Measurements from ENCODE around the gene SMAD3.
"Not testable (repeated sequence)": the region's sequence is repeated elsewhere in the genome, so short reads cannot be mapped to it uniquely, and the experiment has no call there.

SMAD3 gene

DNA sequence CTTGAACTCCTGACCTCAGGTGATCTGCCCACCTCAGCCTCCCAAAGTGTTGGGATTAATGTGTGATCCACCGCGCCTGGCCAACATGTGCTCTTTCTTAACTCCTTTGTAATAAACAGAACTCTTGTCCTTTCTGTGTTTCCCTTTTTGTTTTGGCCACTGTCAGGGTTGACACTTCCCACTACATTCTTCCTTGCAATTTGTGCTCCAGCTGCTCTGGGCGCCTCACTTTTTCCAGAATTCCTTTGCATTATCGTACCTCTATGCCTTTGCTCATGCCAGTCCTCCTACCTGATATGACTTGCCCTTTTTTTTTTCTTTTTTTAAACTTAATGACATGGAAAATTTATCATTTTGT lies 38.8 kb upstream of the SMAD3 start:
- no peak for DNase-seq (ENCODE audit: low spot score)
- in situ Hi-C loops (cut with MboI; ENCODE audit: low sequenced_read_pairs, unreplicated experiment), result no loop called here
- TF ChIP-seq, protein P1, sequence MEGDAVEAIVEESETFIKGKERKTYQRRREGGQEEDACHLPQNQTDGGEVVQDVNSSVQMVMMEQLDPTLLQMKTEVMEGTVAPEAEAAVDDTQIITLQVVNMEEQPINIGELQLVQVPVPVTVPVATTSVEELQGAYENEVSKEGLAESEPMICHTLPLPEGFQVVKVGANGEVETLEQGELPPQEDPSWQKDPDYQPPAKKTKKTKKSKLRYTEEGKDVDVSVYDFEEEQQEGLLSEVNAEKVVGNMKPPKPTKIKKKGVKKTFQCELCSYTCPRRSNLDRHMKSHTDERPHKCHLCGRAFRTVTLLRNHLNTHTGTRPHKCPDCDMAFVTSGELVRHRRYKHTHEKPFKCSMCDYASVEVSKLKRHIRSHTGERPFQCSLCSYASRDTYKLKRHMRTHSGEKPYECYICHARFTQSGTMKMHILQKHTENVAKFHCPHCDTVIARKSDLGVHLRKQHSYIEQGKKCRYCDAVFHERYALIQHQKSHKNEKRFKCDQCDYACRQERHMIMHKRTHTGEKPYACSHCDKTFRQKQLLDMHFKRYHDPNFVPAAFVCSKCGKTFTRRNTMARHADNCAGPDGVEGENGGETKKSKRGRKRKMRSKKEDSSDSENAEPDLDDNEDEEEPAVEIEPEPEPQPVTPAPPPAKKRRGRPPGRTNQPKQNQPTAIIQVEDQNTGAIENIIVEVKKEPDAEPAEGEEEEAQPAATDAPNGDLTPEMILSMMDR (IDR thresholded peaks at IDR 0.05; ENCODE audit: borderline replicate concordance, control extremely low read depth, extremely low read depth, insufficient read depth, missing control alignments), result no peak

DNA sequence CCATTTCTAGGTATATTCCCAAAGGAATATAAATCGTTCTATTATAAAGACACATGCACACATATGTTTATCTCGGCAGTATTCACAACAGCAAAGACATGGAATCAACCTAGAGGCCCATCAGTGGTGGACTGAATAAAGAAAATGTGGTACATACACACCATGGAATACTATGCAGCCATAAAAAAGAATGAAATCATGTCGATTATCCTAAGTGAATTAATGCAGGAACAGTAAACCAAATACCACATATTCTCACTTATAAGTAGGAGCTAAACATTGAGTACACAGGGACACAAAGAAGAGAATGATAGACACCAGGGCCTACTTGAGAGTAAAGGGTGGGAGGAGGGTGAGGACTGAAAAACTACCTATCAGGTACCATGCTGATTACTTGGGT lies 37.0 kb upstream of the SMAD3 start:
- in situ Hi-C loops (cut with MboI; ENCODE audit: low sequenced_read_pairs, unreplicated experiment); DNase-seq (ENCODE audit: low spot score): not testable (repeated sequence)

DNA sequence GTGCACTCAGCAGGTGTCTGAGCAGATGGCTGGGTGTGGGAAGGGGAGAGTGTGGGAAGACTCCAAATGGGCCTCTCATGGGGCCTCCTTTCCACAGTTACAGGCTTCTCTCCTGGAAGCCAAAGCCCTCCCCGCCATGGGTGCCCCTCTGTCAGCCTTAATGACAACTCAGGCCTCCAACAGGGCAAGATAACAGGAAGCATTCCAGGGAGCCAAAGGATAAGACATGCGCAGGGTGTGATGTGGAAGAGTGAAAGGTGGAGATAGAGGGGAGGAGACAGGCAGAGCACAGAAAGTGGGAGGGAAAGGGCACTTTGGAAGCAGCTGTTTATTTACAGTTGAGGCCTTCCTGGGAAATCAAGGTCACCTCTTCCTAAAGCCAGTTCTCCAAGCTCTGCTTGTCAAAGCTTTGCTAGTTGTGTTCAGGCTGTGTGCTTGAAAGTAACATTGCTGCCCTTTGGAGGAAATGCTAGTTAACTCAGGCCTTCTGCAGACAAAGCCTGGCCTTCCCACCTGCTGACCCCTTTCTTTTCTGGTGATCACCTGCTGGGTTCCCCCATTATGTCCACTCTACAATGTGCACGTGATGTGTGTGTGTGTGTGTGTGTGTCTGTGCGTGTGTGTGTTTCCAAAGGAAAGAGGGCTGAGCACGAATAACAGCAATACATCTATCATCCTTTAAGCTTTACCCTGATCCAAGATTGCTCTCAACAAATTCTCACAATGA lies 35.2 kb upstream of the SMAD3 start:
- TF ChIP-seq, protein P1 (IDR thresholded peaks at IDR 0.05; ENCODE audit: borderline replicate concordance, control extremely low read depth, extremely low read depth, insufficient read depth, missing control alignments), result no peak
- in situ Hi-C loops (cut with MboI; ENCODE audit: low sequenced_read_pairs, unreplicated experiment), result no loop called here
- no peak for DNase-seq (ENCODE audit: low spot score)

DNA sequence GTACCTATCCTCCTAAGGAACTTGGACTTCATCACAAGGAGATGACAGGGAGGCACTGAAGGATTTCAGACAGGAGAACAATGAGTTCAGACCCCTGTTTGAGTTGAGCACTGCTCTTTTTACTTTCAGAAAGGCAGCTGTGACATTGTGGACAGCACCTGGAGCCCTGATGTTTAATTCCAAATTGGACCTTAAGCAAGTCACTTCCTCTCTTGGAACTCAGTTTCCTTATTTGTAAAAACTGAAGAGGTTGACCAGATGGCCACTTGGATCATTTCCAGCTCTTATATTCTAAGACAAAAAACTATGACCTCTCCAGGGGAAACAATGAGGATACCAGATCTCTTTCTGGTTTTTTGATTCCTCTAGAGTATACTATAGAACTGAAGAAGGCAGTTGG lies 34.1 kb upstream of the SMAD3 start:
- in situ Hi-C loops (cut with MboI; ENCODE audit: low sequenced_read_pairs, unreplicated experiment), result no loop called here
- TF ChIP-seq, protein P1 (IDR thresholded peaks at IDR 0.05; ENCODE audit: borderline replicate concordance, control extremely low read depth, extremely low read depth, insufficient read depth, missing control alignments), result no peak
- no peak for DNase-seq (ENCODE audit: low spot score)

DNA sequence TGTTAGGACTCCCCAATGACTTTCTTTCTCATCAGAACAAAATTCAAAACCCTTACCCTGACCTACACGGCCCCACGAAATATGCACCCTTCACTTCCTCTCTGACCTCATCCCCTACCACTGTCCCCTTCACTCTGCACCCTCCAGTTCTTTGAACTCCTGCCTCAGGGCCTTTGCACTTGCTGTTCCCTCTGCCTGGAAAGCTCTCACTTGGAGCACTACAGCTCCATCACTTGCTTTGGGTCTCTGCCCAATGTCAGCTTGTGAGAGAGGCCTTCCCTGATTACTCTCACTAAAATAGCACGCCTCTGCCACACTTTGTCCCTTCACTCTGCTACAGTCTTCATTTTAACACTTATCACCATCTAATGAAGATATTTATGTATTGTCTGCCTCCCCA lies 32.8 kb upstream of the SMAD3 start:
- in situ Hi-C loops (cut with MboI; ENCODE audit: low sequenced_read_pairs, unreplicated experiment), result no loop called here
- DNase-seq (ENCODE audit: low spot score), result no peak
- TF ChIP-seq, protein P1 (IDR thresholded peaks at IDR 0.05; ENCODE audit: borderline replicate concordance, control extremely low read depth, extremely low read depth, insufficient read depth, missing control alignments), result no peak

DNA sequence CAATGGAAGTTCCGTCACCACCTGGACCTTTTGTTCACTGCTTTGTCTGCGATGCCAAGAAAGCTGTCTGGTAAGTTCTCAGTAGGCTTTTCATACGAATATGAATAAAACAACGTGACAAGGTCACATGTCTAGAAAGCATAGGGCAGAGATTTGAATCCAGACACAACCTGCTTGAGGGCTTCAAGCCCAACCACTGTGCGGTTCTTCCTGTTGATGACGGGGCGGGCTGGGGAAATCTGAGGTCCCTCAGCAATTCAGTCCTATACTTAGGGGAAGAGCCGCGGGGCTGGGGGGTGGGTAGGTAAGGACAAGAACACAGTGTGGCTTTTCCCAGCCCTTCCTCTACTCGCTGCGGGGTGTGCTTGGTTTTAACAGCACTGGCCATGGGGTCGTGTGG lies 32.4 kb upstream of the SMAD3 start:
- no peak for DNase-seq (ENCODE audit: low spot score)
- TF ChIP-seq, protein P1 (IDR thresholded peaks at IDR 0.05; ENCODE audit: borderline replicate concordance, control extremely low read depth, extremely low read depth, insufficient read depth, missing control alignments), result no peak
- in situ Hi-C loops (cut with MboI; ENCODE audit: low sequenced_read_pairs, unreplicated experiment), result no loop called here

DNA sequence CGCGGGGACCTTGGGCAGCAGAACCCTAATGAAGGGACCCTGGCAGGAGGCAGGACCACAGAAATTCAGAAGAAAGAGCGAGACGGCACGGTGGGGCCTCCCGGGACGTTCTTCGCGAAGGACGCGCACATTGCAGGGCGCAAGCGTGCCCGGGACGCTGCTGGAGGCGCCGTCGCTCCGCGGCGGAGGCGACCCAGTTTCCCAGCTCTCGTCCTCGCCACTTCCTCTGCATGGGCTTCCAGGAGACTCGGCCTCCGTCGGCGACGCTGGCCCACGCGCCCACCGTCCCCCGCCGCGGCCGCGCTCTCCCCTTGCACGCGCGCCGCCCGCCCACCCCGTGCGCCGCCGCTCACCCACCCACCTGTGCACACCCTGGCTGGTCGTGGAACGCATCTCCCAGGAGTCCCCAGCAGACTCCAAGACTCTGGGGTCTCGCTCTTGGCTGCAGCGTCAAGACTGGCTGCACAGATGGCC lies 31.8 kb upstream of the SMAD3 start:
- no peak for DNase-seq (ENCODE audit: low spot score)
- in situ Hi-C loops (cut with MboI; ENCODE audit: low sequenced_read_pairs, unreplicated experiment), result no loop called here
- TF ChIP-seq, protein P1 (IDR thresholded peaks at IDR 0.05; ENCODE audit: borderline replicate concordance, control extremely low read depth, extremely low read depth, insufficient read depth, missing control alignments), result peak; percentile 27

All from GM13976 (cell line).